K562 (cell line): ENCODE data around the gene ERVK3-1. TPM values are rescaled to one million over a fixed set of nuclear protein-coding genes. Genes with fewer than 3 reads are reported as not detected.
A peak's percentile ranks its signal among the peaks of the same experiment; 100 is the strongest.

Source experiments
- ATAC-seq: fragments of 200-7000 bp; cut with Tn5 transposase; 3 replicates; pipeline ENCODE4 v1.9.1; 2020; ENCODE audit warnings: moderate library complexity
- BruUV-seq: library from RNA; stranded (reverse); fragments of 400-500 nt; replicated peaks from 2 replicates; lab custom pipeline; 2021; lab: Mats Ljungman, UMichigan
- CTCF ChIA-PET: fragments of 300-600 bp; formaldehyde crosslinking; extraction: SDS; loops from one replicate; lab custom pipeline; 2021; ENCODE audit warnings: low intra/inter-chr PET ratio; lab: Yijun Ruan, JAX
- POLR2A ChIA-PET: fragments of 300-600, 350-650 bp; sonication (Branson Sonifier 250); formaldehyde crosslinking; extraction: SDS; loops from one replicate; lab custom pipeline; 2021; ENCODE audit warnings: antibody characterized with exemption, inconsistent platforms; lab: Yijun Ruan, JAX
- DNase-seq, 4 experiments: peaks; one replicate each; pipeline versions ENCODE4 v3.0.0 to v3.0.0-alpha.2; 2011 to 2018; ENCODE audit warnings: low spot score in 3 of 4, mixed read lengths in 3 of 4; ENCODE audit errors: extremely low read depth in 1 of 4
- FAIRE-seq: peaks from 2 replicates; lab custom pipeline; 2011; peaks lifted over from hg19 to GRCh38; lab: Jason Lieb, UNC
- H2AFZ ChIP-seq: 2 replicates; pipeline ENCODE4 v1.6.0; 2011; ENCODE audit warnings: low read depth, low read length, control low read depth, inconsistent platforms
- H3K27ac ChIP-seq: fragments of 200-600 bp; 3 replicates; pipeline ENCODE4 v1.8.0; 2011; ENCODE audit warnings: low read depth, mild to moderate bottlenecking, control low read depth, inconsistent platforms, low read length, moderate library complexity, mixed read lengths; ENCODE audit errors: extremely low read depth
- H3K27me3 ChIP-seq, 2 experiments: fragments of 300-600 bp in 1 of 2; 2 replicates in 1 of 2; 3 replicates in 1 of 2; pipeline versions ENCODE4 v1.6.0 to v1.8.0; 2011; ENCODE audit warnings: inconsistent platforms in 2 of 2, low read length in 2 of 2, mild to moderate bottlenecking in 1 of 2, mixed read lengths in 1 of 2, moderate library complexity in 1 of 2; ENCODE audit not compliant: control insufficient read depth in 2 of 2, insufficient read depth in 2 of 2
- H3K36me3 ChIP-seq: fragments of 300-600 bp; 3 replicates; pipeline ENCODE4 v1.8.0; 2011; ENCODE audit warnings: mild to moderate bottlenecking, low read length, inconsistent platforms; ENCODE audit not compliant: control insufficient read depth, insufficient read depth
- H3K4me1 ChIP-seq, 2 experiments: fragments of 200-600 bp in 1 of 2; replicated peaks in 1 of 2; 2 replicates in 1 of 2; 3 replicates in 1 of 2; pipeline versions ENCODE4 v1.5.1 to v1.8.0; 2011; ENCODE audit warnings: inconsistent platforms in 2 of 2, low read length in 2 of 2, mild to moderate bottlenecking in 1 of 2, mixed read lengths in 1 of 2, moderate library complexity in 1 of 2; ENCODE audit not compliant: control insufficient read depth in 2 of 2, insufficient read depth in 2 of 2
- H3K4me2 ChIP-seq: 2 replicates; pipeline ENCODE4 v1.6.1; 2011; ENCODE audit warnings: low read length, control low read depth, inconsistent platforms, mixed read lengths; ENCODE audit not compliant: insufficient read depth
- H3K4me3 ChIP-seq: fragments of 200-600 bp; sonication (generic), shearing (Covaris generic); 2 replicates; pipeline ENCODE4 v1.5.1; 2016; ENCODE audit warnings: control low read depth, inconsistent platforms
- H3K79me2 ChIP-seq: fragments of 200-600 bp; 3 replicates; pipeline ENCODE4 v1.8.0; 2011; ENCODE audit warnings: low read length, inconsistent platforms; ENCODE audit not compliant: control insufficient read depth, insufficient read depth
- H3K9ac ChIP-seq, 2 experiments: 2 replicates each; pipeline versions ENCODE4 v1.6.0 to v1.6.1; 2011; ENCODE audit warnings: low read depth in 2 of 2, low read length in 2 of 2, control low read depth in 1 of 2, inconsistent platforms in 1 of 2, mild to moderate bottlenecking in 1 of 2, mixed read lengths in 1 of 2; ENCODE audit not compliant: insufficient read depth in 1 of 2
- H3K9me1 ChIP-seq: one replicate; pipeline ENCODE4 v1.6.0; 2011; ENCODE audit warnings: inconsistent platforms, mild to moderate bottlenecking, low read length, moderate library complexity; ENCODE audit not compliant: control insufficient read depth, insufficient read depth
- H3K9me3 ChIP-seq: replicated peaks from 2 replicates; pipeline ENCODE4 v1.5.1; 2011; ENCODE audit warnings: low read depth, low read length, inconsistent platforms; ENCODE audit not compliant: control insufficient read depth, insufficient read depth
- H4K20me1 ChIP-seq: replicated peaks from 2 replicates; pipeline ENCODE4 v1.6.1; 2011; ENCODE audit warnings: low read length, inconsistent platforms, mixed read lengths; ENCODE audit not compliant: control insufficient read depth, insufficient read depth
- FOXA3 ChIP-seq, 2 experiments: fragments of 450-650 bp in 1 of 2; sonication (generic) in 1 of 2; formaldehyde crosslinking; IDR thresholded peaks in 1 of 2; conservative IDR thresholded peaks in 1 of 2; 2 replicates each; pipeline versions ENCODE4 v1.4.0 to v1.8.0; 2020 to 2022; ENCODE audit warnings: mild to moderate bottlenecking in 2 of 2, missing genetic modification reagents in 1 of 2
- HDAC2 ChIP-seq: fragments of 450-650 bp; IDR thresholded peaks from 2 replicates; pipeline ENCODE4 v1.6.1; 2016; ENCODE audit warnings: mild to moderate bottlenecking
- RAD21 ChIP-seq, 2 experiments: fragments of 250-450 bp in 1 of 2; fragments of 450-650 bp in 1 of 2; sonication (Bioruptor Pico) in 1 of 2; formaldehyde crosslinking in 1 of 2; IDR thresholded peaks in 1 of 2; conservative IDR thresholded peaks in 1 of 2; 2 replicates each; pipeline versions ENCODE4 v1.4.0 to v1.8.0; 2020 to 2022; ENCODE audit warnings: mild to moderate bottlenecking in 2 of 2, moderate library complexity in 1 of 2
- SIN3A ChIP-seq, 2 experiments: fragments of 150-350 bp in 1 of 2; IDR thresholded peaks; 2 replicates each; pipeline ENCODE4 v1.6.1; 2011 to 2016; ENCODE audit warnings: borderline replicate concordance in 2 of 2, low read depth in 2 of 2, low read length in 2 of 2, mild to moderate bottlenecking in 2 of 2, moderate library complexity in 2 of 2; ENCODE audit not compliant: control insufficient read depth in 1 of 2
- TCFL5 ChIP-seq: fragments of 250-450 bp; sonication (Bioruptor Pico); conservative IDR thresholded peaks from 2 replicates; pipeline ENCODE4 v1.6.1; 2021; ENCODE audit warnings: mild to moderate bottlenecking, moderate library complexity, matching md5 sums
- TFAM ChIP-seq: fragments of 250-450 bp; sonication (Bioruptor Pico); conservative IDR thresholded peaks from 2 replicates; pipeline ENCODE4 v1.5.0; 2021; ENCODE audit warnings: mild to moderate bottlenecking, moderate library complexity
- ZBTB7A ChIP-seq: IDR thresholded peaks from 2 replicates; pipeline ENCODE4 v1.6.1; 2011; ENCODE audit warnings: low read depth, mild to moderate bottlenecking, low read length, moderate library complexity, borderline replicate concordance; ENCODE audit not compliant: control insufficient read depth
- ZFP30 ChIP-seq: fragments of 250-450 bp; sonication (Bioruptor Pico); IDR thresholded peaks from 2 replicates; pipeline ENCODE4 v1.8.0; 2022; ENCODE audit warnings: moderate library complexity, mild to moderate bottlenecking, inconsistent platforms, borderline replicate concordance
- ZFX ChIP-seq: sonication (generic); formaldehyde crosslinking; IDR thresholded peaks from 2 replicates; pipeline ENCODE4 v1.8.0; 2022; ENCODE audit warnings: mild to moderate bottlenecking, missing genetic modification reagents, moderate library complexity
- ZNF318 ChIP-seq, 2 experiments: fragments of 450-650 bp; IDR thresholded peaks; 2 replicates each; pipeline ENCODE4 v1.6.1; 2016; ENCODE audit warnings: mild to moderate bottlenecking in 2 of 2, borderline replicate concordance in 1 of 2, low read depth in 1 of 2, moderate library complexity in 1 of 2
- ZNF766 ChIP-seq: fragments of 200-800 bp; sonication (Bioruptor generic); conservative IDR thresholded peaks from 2 replicates; pipeline ENCODE4 v1.6.1; 2016; ENCODE audit warnings: missing genetic modification characterization, missing compliant biosample characterization
- WGBS: fragments of 100-300 bp; shearing (Covaris generic); methylation state at CpG from one replicate; pipeline ENCODE4 v1.1.6; 2016; ENCODE audit warnings: low coverage, mixed read lengths; ENCODE audit not compliant: insufficient coverage; ENCODE audit errors: missing lambda C conversion rate; 5-methylcytosine and 5-hydroxymethylcytosine counted together
- in situ Hi-C: fragments of 300-500 bp; cut with MboI; formaldehyde crosslinking; loops from 4 replicates; pipeline ENCODE4 v1.15.0; 2018; ENCODE audit warnings: inconsistent platforms, mixed read lengths
- intact Hi-C: fragments of 100-400 bp; cut with micrococcal nuclease; formaldehyde crosslinking; loops from 2 replicates; pipeline ENCODE4 v1.14.2; 2022
- polyA plus RNA-seq, 8 experiments: library from polyadenylated mRNA; depleted of rRNA in 4 of 8; stranded (reverse) in 5 of 8; unstranded in 3 of 8; fragments of >200 nt; fragmentation: Nextera tagmentation in 2 of 8; fragmentation: Illumina TruSeq in 1 of 8; extraction: Ambion mirVana in 2 of 8; extraction: Trizol in 1 of 8; gene quantifications; 2 replicates each; pipeline versions ENCODE4 v1.2.1 to v1.2.3, GENCODE V29; 2011 to 2014; ENCODE audit warnings: inconsistent platforms in 1 of 8, missing spikeins in 1 of 8
- total RNA-seq, 7 experiments: library from RNA; depleted of rRNA in 6 of 7; stranded (reverse); fragments of >200 nt in 6 of 7; fragmentation: Illumina TruSeq in 2 of 7; extraction: Trizol in 2 of 7; gene quantifications; 2 replicates each; pipeline versions ENCODE4 v1.2.1 to v1.2.3, GENCODE V29; 2011 to 2021; ENCODE audit warnings: low replicate concordance in 1 of 7
- TF ChIP-seq, protein P1 (sequence below): fragments of 450-650 bp; IDR thresholded peaks from 2 replicates; pipeline ENCODE4 v1.6.1; 2018; ENCODE audit warnings: mild to moderate bottlenecking, low read depth; ENCODE audit not compliant: partially characterized antibody

ERVK3-1 gene
- total and polyA plus RNA-seq, 9 of the 15 experiments (the other 6 are each of a cell fraction or from before 2014, with no cell fraction given): 87.6 to 299 (median 119) TPM

- in situ Hi-C loops: no loop called here
- POLR2A ChIA-PET: interaction anchor here (1.1 kb wide), 1 partner anchor 17 kb away, joined by 3 read pairs; no protein-coding TSS in a partner anchor
- TF ChIP-seq SIN3A (IDR thresholded peaks at IDR 0.05; ENCODE audit: borderline replicate concordance in 2 of 2, control insufficient read depth in 1 of 2, low read depth in 2 of 2, low read length in 2 of 2): no peak
- TF ChIP-seq HDAC2: no peak
- TF ChIP-seq, protein P1, sequence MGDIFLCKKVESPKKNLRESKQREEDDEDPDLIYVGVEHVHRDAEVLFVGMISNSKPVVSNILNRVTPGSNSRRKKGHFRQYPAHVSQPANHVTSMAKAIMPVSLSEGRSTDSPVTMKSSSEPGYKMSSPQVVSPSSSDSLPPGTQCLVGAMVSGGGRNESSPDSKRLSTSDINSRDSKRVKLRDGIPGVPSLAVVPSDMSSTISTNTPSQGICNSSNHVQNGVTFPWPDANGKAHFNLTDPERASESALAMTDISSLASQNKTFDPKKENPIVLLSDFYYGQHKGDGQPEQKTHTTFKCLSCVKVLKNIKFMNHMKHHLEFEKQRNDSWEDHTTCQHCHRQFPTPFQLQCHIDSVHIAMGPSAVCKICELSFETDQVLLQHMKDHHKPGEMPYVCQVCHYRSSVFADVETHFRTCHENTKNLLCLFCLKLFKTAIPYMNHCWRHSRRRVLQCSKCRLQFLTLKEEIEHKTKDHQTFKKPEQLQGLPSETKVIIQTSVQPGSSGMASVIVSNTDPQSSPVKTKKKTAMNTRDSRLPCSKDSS: peak; percentile 49
- no peak for TF ChIP-seq RAD21 (CRISPR knock-in tag; conservative IDR thresholded peaks at IDR 0.05 in 1 of 2, IDR thresholded peaks at IDR 0.05 in 1 of 2)
- TF ChIP-seq TCFL5 (CRISPR knock-in tag): no peak
- no peak for TF ChIP-seq ZBTB7A
- TF ChIP-seq FOXA3 (CRISPR knock-in tag; conservative IDR thresholded peaks at IDR 0.05 in 1 of 2, IDR thresholded peaks at IDR 0.05 in 1 of 2): no peak
- no peak for TF ChIP-seq ZFX (CRISPR knock-in tag)
- no peak for TF ChIP-seq TFAM (CRISPR knock-in tag)
- TF ChIP-seq ZNF318 (IDR thresholded peaks at IDR 0.05; ENCODE audit: borderline replicate concordance in 1 of 2, low read depth in 1 of 2): no peak
- TF ChIP-seq ZNF766: no peak
- TF ChIP-seq ZFP30 (CRISPR knock-in tag): no peak
Observed at GRCh38 chr19:58268344-58268743, 36.8 kb upstream of the ERVK3-1 start.

More at GRCh38 chr19:58268344-58268743, 36.8 kb upstream of the ERVK3-1 start:
- Histone ChIP-seq H3K4me1 (no peaks in the 10 kb centered on the region), H3K36me3 (peaks cover 18% of the 10 kb centered on the region; the same call in 2 of the 3 replicates), H2AFZ (no peak overlapping the region), H3K4me3 (no peak overlapping the region), H3K27me3 (no peaks in the 10 kb centered on the region), H3K9me1 (no peaks in the 10 kb centered on the region), H3K9ac (no peak overlapping the region), H3K79me2 (no peaks in the 10 kb centered on the region), H3K9me3 (peaks cover 48% of the 10 kb centered on the region), H3K4me2 (no peak overlapping the region), H4K20me1 (no peaks in the 10 kb centered on the region), H3K27ac (no peak overlapping the region)
- DNase-seq (no peak), ATAC-seq (no peak), FAIRE-seq (no peak)
- intact Hi-C loops: no loop called here
- 73% methylated on average over 3 of the region's 3 CpGs for WGBS
- CTCF ChIA-PET: no interaction called here
- no TSS peak for BruUV-seq
